HepG2 (cell line): ENCODE measurements around the gene CAPN6. TPM values are rescaled to one million over a fixed set of nuclear protein-coding genes. Genes with fewer than 3 reads are reported as not detected.

ENCODE experiments used
- ATAC-seq: fragments of 200-7000 bp; cut with Tn5 transposase; 3 replicates; pipeline ENCODE4 v1.9.1; 2020; ENCODE audit warnings: mild to moderate bottlenecking, moderate library complexity
- BruUV-seq: library from RNA; stranded (reverse); fragments of 400-500 nt; replicated peaks from 2 replicates; lab custom pipeline; 2021; lab: Mats Ljungman, UMichigan
- CTCF ChIA-PET: fragments of 300-600 bp; formaldehyde crosslinking; extraction: SDS; loops from one replicate; lab custom pipeline; 2021; ENCODE audit warnings: low total read pairs, inconsistent platforms, low intra/inter-chr PET ratio; lab: Yijun Ruan, JAX
- POLR2A ChIA-PET: fragments of 350-600 bp; sonication (Branson Sonifier 250); formaldehyde crosslinking; loops from one replicate; lab custom pipeline; 2020; ENCODE audit warnings: antibody characterized with exemption, inconsistent platforms; lab: Yijun Ruan, JAX
- DNase-seq: peaks from one replicate; pipeline ENCODE4 v3.0.0-alpha.2; 2015; ENCODE audit warnings: low spot score
- FAIRE-seq: peaks from 3 replicates; lab custom pipeline; 2011; peaks lifted over from hg19 to GRCh38; lab: Jason Lieb, UNC
- H2AFZ ChIP-seq: one replicate; pipeline ENCODE4 v1.6.1; 2011; ENCODE audit warnings: low read length, inconsistent platforms
- H3K27ac ChIP-seq: fragments of 300-600 bp; 3 replicates; pipeline ENCODE4 v1.8.0; 2011; ENCODE audit warnings: mixed run types, mild to moderate bottlenecking, mixed read lengths, low read length, inconsistent platforms; ENCODE audit not compliant: insufficient read depth; ENCODE audit errors: extremely low read length
- H3K27me3 ChIP-seq, 2 experiments: fragments of 200-600 bp in 1 of 2; 2 replicates in 1 of 2; 3 replicates in 1 of 2; pipeline versions ENCODE4 v1.6.0 to v1.8.0; 2011; ENCODE audit warnings: low read length in 2 of 2, mild to moderate bottlenecking in 2 of 2, moderate library complexity in 2 of 2, inconsistent platforms in 1 of 2; ENCODE audit not compliant: insufficient read depth in 2 of 2, control insufficient read depth in 1 of 2
- H3K36me3 ChIP-seq, 2 experiments: fragments of 200-600 bp in 1 of 2; replicated peaks in 1 of 2; 2 replicates in 1 of 2; 3 replicates in 1 of 2; pipeline versions ENCODE4 v1.5.1 to v1.8.0; 2011; ENCODE audit warnings: low read length in 2 of 2, inconsistent platforms in 1 of 2; ENCODE audit not compliant: insufficient read depth in 2 of 2, control insufficient read depth in 1 of 2
- H3K4me1 ChIP-seq: 2 replicates; pipeline ENCODE4 v1.5.1; 2012; ENCODE audit warnings: low read length, inconsistent platforms; ENCODE audit not compliant: insufficient read depth
- H3K4me2 ChIP-seq: 2 replicates; pipeline ENCODE4 v1.6.0; 2011; ENCODE audit warnings: low read depth, low read length, inconsistent platforms
- H3K4me3 ChIP-seq, 3 experiments: fragments of 200-600 bp in 1 of 3; sonication (generic), shearing (Covaris generic) in 1 of 3; replicated peaks in 1 of 3; 2 replicates each; pipeline ENCODE4 v1.5.1; 2011 to 2016; ENCODE audit warnings: low read length in 3 of 3, inconsistent platforms in 2 of 3, low read depth in 2 of 3, mild to moderate bottlenecking in 2 of 3, control low read depth in 1 of 3, mixed read lengths in 1 of 3; ENCODE audit not compliant: insufficient read depth in 1 of 3
- H3K79me2 ChIP-seq: one replicate; pipeline ENCODE4 v1.6.1; 2011; ENCODE audit warnings: low read length, inconsistent platforms; ENCODE audit not compliant: insufficient read depth
- H3K9ac ChIP-seq: 2 replicates; pipeline ENCODE4 v1.6.0; 2011; ENCODE audit warnings: mild to moderate bottlenecking, low read depth, low read length, inconsistent platforms; ENCODE audit not compliant: insufficient read depth
- H3K9me3 ChIP-seq: 2 replicates; pipeline ENCODE4 v1.5.1; 2012; ENCODE audit warnings: mild to moderate bottlenecking, low read length
- H4K20me1 ChIP-seq: 2 replicates; pipeline ENCODE4 v1.6.0; 2011; ENCODE audit warnings: inconsistent platforms, mild to moderate bottlenecking, low read length, moderate library complexity; ENCODE audit not compliant: insufficient read depth
- AHR ChIP-seq: IDR thresholded peaks from 2 replicates; pipeline ENCODE4 v1.6.1; 2018; ENCODE audit warnings: missing genetic modification reagents, missing compliant biosample characterization
- ARNT ChIP-seq: fragments of 450-650 bp; IDR thresholded peaks from 2 replicates; pipeline ENCODE4 v1.6.1; 2017
- NFRKB ChIP-seq: fragments of 450-650 bp; IDR thresholded peaks from 2 replicates; pipeline ENCODE4 v1.6.1; 2017
- RAD21 ChIP-seq: fragments of 450-650 bp; formaldehyde crosslinking; IDR thresholded peaks from 2 replicates; pipeline ENCODE4 v1.5.0; 2020; ENCODE audit warnings: mild to moderate bottlenecking
- RBFOX2 ChIP-seq: fragments of 200-400 bp; formaldehyde crosslinking; IDR thresholded peaks from 2 replicates; pipeline ENCODE4 v1.6.1; 2017; ENCODE audit warnings: low read depth, mild to moderate bottlenecking, low read length
- RBM39 ChIP-seq: fragments of 200-400 bp; formaldehyde crosslinking; IDR thresholded peaks from one replicate; pipeline ENCODE4 v1.6.1; 2018; ENCODE audit warnings: antibody characterized with exemption, mild to moderate bottlenecking, low read depth, low read length; ENCODE audit not compliant: poor library complexity, severe bottlenecking
- SMAD1 ChIP-seq: sonication (generic); formaldehyde crosslinking; IDR thresholded peaks from 2 replicates; pipeline ENCODE4 v1.4.0; 2020; ENCODE audit warnings: missing genetic modification reagents, low read depth, mild to moderate bottlenecking, borderline replicate concordance
- SNAI1 ChIP-seq: sonication (generic); formaldehyde crosslinking; IDR thresholded peaks from 2 replicates; pipeline ENCODE4 v1.5.0; 2020; ENCODE audit warnings: mild to moderate bottlenecking, missing genetic modification reagents, borderline replicate concordance
- SP140L ChIP-seq: sonication (generic); formaldehyde crosslinking; IDR thresholded peaks from 2 replicates; pipeline ENCODE4 v1.4.0; 2020; ENCODE audit warnings: missing genetic modification reagents, borderline replicate concordance
- TCF12 ChIP-seq, 2 experiments: fragments of 450-650 bp in 1 of 2; sonication (generic) in 1 of 2; formaldehyde crosslinking in 1 of 2; IDR thresholded peaks; 2 replicates each; pipeline versions ENCODE4 v1.6.1 to v1.8.0; 2017 to 2022; ENCODE audit warnings: antibody characterized with exemption in 1 of 2, mild to moderate bottlenecking in 1 of 2, missing genetic modification reagents in 1 of 2, moderate library complexity in 1 of 2
- ZC3H4 ChIP-seq: sonication (generic); formaldehyde crosslinking; IDR thresholded peaks from 2 replicates; pipeline ENCODE4 v1.4.0; 2020; ENCODE audit warnings: missing genetic modification reagents, borderline replicate concordance
- ZKSCAN1 ChIP-seq: fragments of 150-350 bp; IDR thresholded peaks from 2 replicates; pipeline ENCODE4 v1.6.1; 2014; ENCODE audit warnings: low read length
- ZNF101 ChIP-seq: sonication (generic); formaldehyde crosslinking; IDR thresholded peaks from 2 replicates; pipeline ENCODE4 v1.4.0; 2020; ENCODE audit warnings: mild to moderate bottlenecking, low read depth, missing genetic modification reagents, borderline replicate concordance
- ZNF546 ChIP-seq: sonication (generic); formaldehyde crosslinking; conservative IDR thresholded peaks from 2 replicates; pipeline ENCODE4 v1.8.1; 2023; ENCODE audit warnings: mild to moderate bottlenecking, missing genetic modification reagents
- ZNF674 ChIP-seq: sonication (generic); formaldehyde crosslinking; IDR thresholded peaks from 2 replicates; pipeline ENCODE4 v1.5.0; 2020; ENCODE audit warnings: low read depth, mild to moderate bottlenecking, missing genetic modification reagents
- WGBS: methylation state at CpG from one replicate; pipeline ENCODE4 v1.1.6; 2017; ENCODE audit warnings: low lambda C conversion rate; 5-methylcytosine and 5-hydroxymethylcytosine counted together
- in situ Hi-C: cut with HindIII; loops from 2 replicates; pipeline ENCODE4 v1.10.0; 2017; ENCODE audit warnings: low pct_unique_long_range_greater_than_20kb; ENCODE audit not compliant: extremely low pct_ligation_motif_present
- intact Hi-C: fragments of 100-400 bp; cut with micrococcal nuclease; formaldehyde crosslinking; loops from one replicate; pipeline ENCODE4 v1.10.0; 2022; ENCODE audit not compliant: unreplicated experiment
- polyA plus RNA-seq, 8 experiments: library from polyadenylated mRNA; depleted of rRNA in 3 of 8; stranded (reverse) in 7 of 8; unstranded in 1 of 8; fragments of >200 nt; fragmentation: Illumina TruSeq in 4 of 8; extraction: Trizol in 4 of 8; gene quantifications; 2 replicates each; pipeline versions ENCODE4 v1.2.1 to v1.2.3, GENCODE V29; 2011 to 2016; ENCODE audit warnings: low read depth in 4 of 8, missing spikeins in 1 of 8, mixed read lengths in 1 of 8; ENCODE audit not compliant: insufficient read depth in 1 of 8
- total RNA-seq, 5 experiments: library from RNA; depleted of rRNA; stranded (reverse); fragments of >200 nt; fragmentation: Illumina TruSeq; extraction: Trizol; gene quantifications; 2 replicates each; pipeline ENCODE4 v1.2.3, GENCODE V29; 2016; ENCODE audit warnings: low read depth in 1 of 5
- TF ChIP-seq, protein P1 (sequence below): sonication (generic); formaldehyde crosslinking; IDR thresholded peaks from 2 replicates; pipeline ENCODE4 v1.5.0; 2020; ENCODE audit warnings: missing genetic modification reagents
- TF ChIP-seq, protein P2 (sequence below): sonication (generic); formaldehyde crosslinking; IDR thresholded peaks from 2 replicates; pipeline ENCODE4 v1.4.0; 2020; ENCODE audit warnings: missing genetic modification reagents
- TF ChIP-seq, protein P3 (sequence below): sonication (generic); formaldehyde crosslinking; IDR thresholded peaks from 2 replicates; pipeline ENCODE4 v1.5.0; 2020; ENCODE audit warnings: missing genetic modification reagents, mild to moderate bottlenecking, borderline replicate concordance

CAPN6 gene
- total and polyA plus RNA-seq, 2 of the 13 experiments (the other 11 are each of a cell fraction or from before 2014, with no cell fraction given) = not detected

DNA sequence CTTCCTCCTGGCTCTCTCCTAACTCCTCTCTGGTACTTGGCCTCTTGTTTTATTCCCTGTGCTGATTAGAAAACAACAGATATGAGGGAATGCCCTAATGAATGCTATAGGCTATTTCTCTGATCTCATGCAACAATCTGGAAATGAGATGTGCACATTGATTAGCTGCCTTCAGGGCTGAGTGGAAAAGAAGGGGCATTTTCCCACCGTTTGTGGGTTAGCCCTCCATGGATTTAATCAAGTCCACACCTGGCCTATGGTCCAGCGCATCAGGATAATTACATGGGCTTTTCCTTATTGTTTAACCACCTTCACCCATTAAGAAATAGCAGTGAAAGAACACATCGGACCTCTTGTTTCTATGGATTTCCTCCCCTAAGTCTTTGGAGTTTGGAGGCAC lies 70.0 kb downstream of the CAPN6 start:
- Histone ChIP-seq H3K27ac (no peak overlapping the region), H3K9me3 (no peaks in the 10 kb centered on the region), H4K20me1 (no peaks in the 10 kb centered on the region), H3K4me1 (no peaks in the 10 kb centered on the region), H3K4me2 (no peak overlapping the region), H3K4me3 (no peak overlapping the region), H2AFZ (no peak overlapping the region), H3K27me3 (no peaks in the 10 kb centered on the region)
- no peak for ATAC-seq
- intact Hi-C loops = no loop called here
- FAIRE-seq = no peak
- ChIA-PET CTCF (no interaction called here), POLR2A (no interaction called here)
- in situ Hi-C loops = no loop called here
- BruUV-seq = no TSS peak
- 0% methylated on average over 2 of the region's 3 CpGs for WGBS
- TF ChIP-seq RAD21 (no peak), AHR (no peak), NFRKB (no peak), RBFOX2 (no peak), TCF12 (IDR thresholded peaks at IDR 0.05) (no peak), TCF12 (CRISPR knock-in tag; IDR thresholded peaks at IDR 0.05) (no peak), SMAD1 (CRISPR knock-in tag) (no peak), SP140L (CRISPR knock-in tag) (no peak), SNAI1 (no peak), ZNF674 (CRISPR knock-in tag) (no peak), ZC3H4 (CRISPR knock-in tag) (no peak), ZNF101 (CRISPR knock-in tag) (no peak), ARNT (no peak), RBM39 (no peak), ZNF546 (CRISPR knock-in tag) (no peak), ZKSCAN1 (no peak)
- TF ChIP-seq, protein P1, sequence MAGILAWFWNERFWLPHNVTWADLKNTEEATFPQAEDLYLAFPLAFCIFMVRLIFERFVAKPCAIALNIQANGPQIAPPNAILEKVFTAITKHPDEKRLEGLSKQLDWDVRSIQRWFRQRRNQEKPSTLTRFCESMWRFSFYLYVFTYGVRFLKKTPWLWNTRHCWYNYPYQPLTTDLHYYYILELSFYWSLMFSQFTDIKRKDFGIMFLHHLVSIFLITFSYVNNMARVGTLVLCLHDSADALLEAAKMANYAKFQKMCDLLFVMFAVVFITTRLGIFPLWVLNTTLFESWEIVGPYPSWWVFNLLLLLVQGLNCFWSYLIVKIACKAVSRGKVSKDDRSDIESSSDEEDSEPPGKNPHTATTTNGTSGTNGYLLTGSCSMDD (CRISPR knock-in tag) = no peak
- TF ChIP-seq, protein P2, sequence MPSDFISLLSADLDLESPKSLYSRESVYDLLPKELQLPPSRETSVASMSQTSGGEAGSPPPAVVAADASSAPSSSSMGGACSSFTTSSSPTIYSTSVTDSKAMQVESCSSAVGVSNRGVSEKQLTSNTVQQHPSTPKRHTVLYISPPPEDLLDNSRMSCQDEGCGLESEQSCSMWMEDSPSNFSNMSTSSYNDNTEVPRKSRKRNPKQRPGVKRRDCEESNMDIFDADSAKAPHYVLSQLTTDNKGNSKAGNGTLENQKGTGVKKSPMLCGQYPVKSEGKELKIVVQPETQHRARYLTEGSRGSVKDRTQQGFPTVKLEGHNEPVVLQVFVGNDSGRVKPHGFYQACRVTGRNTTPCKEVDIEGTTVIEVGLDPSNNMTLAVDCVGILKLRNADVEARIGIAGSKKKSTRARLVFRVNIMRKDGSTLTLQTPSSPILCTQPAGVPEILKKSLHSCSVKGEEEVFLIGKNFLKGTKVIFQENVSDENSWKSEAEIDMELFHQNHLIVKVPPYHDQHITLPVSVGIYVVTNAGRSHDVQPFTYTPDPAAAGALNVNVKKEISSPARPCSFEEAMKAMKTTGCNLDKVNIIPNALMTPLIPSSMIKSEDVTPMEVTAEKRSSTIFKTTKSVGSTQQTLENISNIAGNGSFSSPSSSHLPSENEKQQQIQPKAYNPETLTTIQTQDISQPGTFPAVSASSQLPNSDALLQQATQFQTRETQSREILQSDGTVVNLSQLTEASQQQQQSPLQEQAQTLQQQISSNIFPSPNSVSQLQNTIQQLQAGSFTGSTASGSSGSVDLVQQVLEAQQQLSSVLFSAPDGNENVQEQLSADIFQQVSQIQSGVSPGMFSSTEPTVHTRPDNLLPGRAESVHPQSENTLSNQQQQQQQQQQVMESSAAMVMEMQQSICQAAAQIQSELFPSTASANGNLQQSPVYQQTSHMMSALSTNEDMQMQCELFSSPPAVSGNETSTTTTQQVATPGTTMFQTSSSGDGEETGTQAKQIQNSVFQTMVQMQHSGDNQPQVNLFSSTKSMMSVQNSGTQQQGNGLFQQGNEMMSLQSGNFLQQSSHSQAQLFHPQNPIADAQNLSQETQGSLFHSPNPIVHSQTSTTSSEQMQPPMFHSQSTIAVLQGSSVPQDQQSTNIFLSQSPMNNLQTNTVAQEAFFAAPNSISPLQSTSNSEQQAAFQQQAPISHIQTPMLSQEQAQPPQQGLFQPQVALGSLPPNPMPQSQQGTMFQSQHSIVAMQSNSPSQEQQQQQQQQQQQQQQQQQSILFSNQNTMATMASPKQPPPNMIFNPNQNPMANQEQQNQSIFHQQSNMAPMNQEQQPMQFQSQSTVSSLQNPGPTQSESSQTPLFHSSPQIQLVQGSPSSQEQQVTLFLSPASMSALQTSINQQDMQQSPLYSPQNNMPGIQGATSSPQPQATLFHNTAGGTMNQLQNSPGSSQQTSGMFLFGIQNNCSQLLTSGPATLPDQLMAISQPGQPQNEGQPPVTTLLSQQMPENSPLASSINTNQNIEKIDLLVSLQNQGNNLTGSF = no peak
- TF ChIP-seq, protein P3, sequence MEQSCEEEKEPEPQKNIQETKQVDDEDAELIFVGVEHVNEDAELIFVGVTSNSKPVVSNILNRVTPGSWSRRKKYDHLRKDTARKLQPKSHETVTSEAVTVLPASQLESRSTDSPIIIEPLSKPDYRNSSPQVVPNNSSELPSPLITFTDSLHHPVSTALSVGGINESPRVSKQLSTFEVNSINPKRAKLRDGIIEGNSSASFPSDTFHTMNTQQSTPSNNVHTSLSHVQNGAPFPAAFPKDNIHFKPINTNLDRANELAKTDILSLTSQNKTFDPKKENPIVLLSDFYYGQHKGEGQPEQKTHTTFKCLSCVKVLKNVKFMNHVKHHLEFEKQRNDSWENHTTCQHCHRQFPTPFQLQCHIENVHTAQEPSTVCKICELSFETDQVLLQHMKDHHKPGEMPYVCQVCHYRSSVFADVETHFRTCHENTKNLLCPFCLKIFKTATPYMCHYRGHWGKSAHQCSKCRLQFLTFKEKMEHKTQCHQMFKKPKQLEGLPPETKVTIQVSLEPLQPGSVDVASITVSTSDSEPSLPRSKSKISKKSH (CRISPR knock-in tag) = no peak
- TF ChIP-seq, all 625 proteins: peak for 0
- no peak for DNase-seq
- H3K36me3 ChIP-seq = no peaks in the 10 kb centered on the region
- no peak overlapping the region for H3K9ac ChIP-seq
- no peaks in the 10 kb centered on the region for H3K79me2 ChIP-seq
